ENCODE data around the gene EXOSC10.
"Not testable (repeated sequence)": the region's sequence is repeated elsewhere in the genome, so short reads cannot be mapped to it uniquely, and the experiment has no call there.

Gene EXOSC10

DNA sequence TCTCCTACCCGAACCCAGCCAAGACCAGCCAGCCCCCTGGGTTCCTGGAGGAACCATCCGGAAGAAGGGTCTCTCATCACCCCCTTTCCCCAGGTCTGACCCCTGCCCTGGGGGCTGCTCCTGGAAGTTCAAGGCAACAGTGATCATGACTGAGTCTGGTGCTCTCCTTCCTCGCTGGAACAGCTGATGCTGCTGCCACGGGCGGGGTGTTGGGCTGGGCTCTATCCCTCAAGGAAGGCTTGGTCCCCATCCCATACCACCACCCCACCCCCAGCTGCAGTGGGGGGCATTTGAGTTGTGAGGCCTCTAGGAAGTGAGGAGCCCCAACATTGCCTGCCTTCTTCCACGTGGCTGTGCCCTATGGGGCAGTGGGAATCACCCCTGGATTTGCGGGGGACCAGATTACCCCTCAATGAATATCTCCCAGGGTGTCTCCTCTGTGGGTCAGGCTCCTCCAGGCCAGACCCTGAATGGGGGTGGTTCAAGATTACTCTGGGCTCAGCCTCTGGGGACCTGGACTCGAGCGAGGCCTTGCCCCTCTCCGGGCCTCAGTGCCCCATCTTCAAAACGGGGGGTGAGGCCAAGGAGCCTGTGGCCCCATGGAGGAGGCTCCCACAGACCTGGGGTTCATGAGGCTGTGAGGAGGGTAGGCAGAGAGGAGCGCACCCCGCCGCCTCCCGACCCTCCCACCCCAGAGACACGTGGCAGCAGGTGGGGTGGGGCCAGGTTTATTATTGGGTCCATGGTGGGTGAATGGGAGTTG, 55.4 kb downstream of the EXOSC10 start:
- DNase-seq (ENCODE audit: low spot score) = no peak

DNA sequence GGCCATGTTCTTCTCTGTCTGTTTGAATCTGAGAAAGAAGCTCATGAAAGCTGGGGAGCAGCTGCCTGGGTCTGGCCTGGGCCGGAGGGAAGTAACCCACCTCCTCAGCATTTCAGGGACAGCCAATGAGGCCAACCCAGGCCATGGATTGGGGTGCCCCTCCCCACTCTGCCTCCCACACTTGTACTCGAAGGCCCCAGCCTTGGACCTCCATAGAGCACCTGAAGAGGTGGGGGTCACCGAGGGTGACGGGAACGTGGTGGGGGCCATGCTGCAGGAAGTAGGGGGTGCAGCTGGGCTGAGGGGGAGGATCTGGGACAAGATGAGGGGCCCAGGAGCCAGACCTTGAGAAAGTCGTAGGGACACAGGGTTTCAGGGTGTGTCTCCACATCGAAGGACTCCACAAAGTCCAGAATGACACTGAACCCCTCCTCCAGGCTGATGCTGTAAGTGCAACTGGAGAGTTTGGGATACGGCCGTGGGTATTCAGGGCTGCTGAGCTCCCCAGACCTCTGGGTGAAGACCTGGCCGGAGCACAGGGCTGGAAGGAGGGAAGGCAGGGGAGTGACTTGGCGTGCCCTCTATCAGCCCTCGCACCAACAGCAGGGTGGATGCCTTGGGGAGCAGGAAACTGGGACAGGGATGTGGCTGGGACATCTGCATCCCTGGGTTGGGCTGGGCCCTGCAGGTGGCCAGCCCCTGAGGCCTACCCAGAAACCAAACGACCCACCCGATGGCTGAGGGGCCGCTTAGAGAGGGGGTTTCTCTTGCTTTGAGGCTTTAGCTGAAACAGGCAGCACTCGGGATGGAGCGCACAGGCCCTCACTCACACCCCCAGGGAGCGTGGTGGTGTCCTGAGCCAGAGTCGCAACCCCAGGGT, 56.4 kb downstream of the EXOSC10 start:
- no peak for DNase-seq (ENCODE audit: low spot score)

DNA sequence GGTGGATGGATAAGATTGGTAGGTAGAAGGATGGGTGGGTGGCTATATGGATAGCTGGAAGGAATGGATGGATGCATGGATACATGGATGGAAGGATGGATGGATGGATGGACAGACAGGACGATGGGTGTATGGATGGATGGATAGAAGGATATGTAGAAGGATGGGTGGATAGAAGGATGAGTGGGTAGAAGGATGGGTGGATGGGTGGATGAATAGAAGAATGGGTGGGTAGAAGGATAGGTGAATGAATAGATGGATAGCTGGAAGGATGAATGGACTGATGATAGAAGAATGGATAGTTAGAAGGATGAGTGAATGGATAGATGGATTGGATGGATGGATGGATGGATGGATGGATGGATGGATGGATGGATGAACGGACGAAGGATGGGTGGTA, 57.6 kb downstream of the EXOSC10 start:
- no peak for DNase-seq (ENCODE audit: low spot score)

DNA sequence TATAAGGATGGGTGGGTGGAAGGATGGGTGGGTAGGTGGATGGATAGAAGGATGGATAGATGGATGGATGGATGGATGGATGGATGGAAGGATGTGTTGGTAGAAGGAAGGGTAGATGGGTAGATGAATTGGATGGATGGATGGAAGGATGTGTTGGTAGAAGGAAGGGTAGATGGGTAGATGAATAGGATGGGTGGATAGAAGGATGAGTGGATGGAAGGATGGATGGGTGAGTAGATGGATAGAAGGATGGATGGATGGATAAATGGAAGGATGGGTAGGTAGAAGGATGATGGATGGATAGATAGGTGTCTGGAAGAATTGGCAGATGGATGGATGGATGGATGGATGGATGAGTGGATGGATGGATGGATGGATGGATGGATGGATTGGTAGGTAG, 58.6 kb downstream of the EXOSC10 start:
- no peak for DNase-seq (ENCODE audit: low spot score)

DNA sequence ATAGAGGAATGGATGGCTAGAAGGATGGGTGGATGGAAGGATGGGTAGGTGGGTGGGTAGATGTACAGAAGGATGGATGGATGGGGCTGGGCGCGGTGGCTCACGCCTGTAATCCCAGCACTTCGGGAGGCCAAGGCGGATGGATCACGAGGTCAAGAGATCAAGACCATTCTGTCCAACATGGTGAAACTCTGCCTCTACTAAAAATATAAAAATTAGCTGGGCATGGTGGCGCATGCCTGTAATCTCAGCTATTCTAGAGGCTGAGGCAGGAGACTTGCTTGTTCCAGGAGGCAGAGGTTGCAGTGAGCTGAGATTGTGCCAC, 59.6 kb downstream of the EXOSC10 start:
- DNase-seq (ENCODE audit: low spot score) = not testable (repeated sequence)

DNA sequence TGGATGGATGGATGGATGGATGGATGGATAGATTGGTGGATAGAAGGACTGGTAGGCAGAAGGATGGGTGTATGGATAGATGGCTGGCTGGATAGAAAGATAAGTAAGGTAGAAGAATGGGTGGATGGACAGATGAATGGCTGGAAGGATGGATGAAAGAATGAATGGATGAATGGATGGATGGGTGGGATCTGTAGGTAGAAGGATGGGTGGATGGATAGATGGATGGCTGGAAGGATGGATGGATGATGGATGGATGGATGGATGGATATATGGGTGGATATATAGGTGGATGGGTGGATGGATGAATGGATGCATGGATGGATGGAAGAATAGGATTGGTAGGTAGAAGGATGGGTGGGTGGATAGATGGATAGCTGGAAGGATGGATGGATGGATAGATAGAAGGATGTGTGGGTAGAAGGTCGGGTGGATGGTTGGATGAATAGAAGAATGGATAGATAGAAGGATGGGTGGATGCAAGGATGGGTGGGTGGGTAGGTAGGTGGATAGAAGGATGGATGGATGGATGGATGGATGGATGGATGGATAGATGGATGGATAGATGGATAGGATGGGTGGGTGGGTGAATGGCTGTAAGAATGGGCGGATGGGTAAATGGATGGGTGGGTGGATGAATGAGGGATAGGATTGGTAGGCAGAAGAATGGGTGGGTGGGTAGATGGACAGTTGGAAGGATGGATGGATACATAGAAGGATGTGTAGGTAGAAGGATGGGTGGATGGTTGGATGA, 60.1 kb downstream of the EXOSC10 start:
- no peak for DNase-seq (ENCODE audit: low spot score)

DNA sequence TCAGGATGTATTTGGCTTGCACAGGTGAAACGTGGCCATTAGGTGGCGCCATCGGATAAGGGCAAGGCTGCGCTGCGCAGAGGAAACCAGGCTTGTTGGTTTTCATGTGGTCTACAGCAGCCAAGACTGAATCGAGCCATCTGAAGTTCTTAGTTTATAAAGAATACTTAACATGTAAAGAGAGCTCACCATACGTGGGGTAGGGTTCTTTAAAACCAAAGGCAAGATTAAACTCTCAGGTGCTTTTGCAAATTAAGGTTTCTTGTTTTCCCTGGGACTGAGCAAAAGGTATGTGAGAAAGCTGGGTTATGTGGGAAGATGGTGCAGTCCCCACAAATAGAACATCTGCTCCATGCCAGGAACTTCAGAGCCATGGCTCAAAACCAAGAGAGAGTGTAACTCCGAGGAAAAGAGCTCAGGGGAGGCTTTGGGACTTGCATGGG, 61.9 kb downstream of the EXOSC10 start:
- DNase-seq (ENCODE audit: low spot score) = peak; percentile 82

DNA sequence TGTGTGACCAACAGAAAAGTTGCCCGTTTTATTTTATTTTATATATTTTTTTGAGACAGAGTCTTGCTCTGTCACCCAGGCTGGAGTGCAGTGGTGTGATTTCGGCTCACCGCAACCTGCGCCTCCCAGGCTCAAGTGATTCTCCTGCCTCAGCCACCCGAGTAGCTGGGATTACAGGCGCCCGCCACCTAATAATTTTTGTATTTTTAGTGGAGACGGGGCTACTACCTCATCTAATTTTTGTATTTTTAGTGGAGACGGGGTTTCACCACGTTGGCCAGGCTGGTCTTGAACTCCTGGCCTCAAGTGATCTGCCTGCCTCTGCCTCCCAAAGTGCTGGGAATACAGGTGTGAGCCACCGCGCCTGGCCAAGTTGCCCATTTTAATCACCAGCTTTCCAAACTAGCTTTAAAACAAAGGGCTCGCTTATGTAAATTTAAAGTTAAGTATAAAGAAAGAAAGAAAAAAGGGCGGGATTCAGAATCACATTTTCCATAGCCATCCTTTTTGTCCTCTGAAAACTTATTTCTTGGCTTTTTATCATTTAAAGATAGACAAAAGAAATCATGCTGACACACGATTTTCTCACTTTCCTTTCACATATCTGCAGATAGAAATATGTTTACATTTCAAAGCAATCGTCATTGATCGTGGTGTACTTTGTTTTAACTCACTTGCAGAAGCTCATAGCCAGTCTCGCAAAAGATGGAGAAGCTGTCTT, 62.5 kb downstream of the EXOSC10 start:
- not testable (repeated sequence) for DNase-seq (ENCODE audit: low spot score)

DNA sequence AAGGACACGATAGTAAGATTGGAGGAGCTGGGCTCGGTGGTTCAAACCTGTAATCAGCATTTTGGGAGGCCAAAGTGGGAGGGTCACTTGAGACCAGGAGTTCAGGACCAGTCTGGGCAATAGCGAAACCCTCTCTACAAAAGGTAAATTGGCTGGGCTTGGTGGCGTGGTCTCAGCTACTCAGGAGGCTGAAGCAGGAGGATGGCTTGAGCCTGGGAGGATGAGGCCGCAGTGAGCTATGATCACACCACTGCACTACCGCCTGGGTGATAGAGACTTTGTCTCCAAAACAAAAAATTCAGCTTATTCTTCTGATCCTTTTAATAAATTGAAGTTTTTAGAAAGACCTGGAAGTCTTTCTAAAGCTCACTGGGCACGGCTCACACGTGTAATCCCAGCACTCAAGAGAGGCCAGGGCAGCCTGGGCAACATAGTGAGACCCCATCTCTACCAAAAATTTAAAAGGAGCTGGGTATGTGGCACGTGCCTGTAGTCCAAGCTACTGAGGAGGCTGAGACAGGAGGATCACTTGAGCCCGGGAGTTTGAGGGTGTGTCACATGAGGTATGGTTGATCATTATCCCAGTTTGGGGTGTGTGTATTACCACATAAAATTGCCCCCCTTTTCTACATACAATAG, 67.9 kb downstream of the EXOSC10 start:
- no peak for DNase-seq (ENCODE audit: low spot score)

DNA sequence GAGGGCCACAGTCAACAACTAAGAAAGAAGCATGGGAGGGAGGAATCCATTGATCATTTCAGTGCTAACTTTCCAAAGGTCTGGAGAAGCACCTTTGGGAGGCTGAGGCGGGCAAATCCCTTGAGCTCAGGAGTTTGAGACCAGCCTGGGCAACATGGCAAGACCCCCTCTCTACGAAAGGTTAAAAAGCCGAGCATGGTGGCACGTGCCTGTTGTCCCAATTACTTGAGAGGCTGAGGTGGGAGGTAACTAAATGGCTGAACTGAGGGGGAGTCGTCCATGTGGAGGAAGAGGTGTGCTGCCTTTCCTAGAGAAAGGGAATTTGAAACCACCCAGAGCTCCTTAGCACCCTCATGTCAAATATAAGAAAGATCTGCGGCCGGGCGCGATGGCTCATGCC, 68.8 kb downstream of the EXOSC10 start:
- DNase-seq (ENCODE audit: low spot score) = no peak

DNA sequence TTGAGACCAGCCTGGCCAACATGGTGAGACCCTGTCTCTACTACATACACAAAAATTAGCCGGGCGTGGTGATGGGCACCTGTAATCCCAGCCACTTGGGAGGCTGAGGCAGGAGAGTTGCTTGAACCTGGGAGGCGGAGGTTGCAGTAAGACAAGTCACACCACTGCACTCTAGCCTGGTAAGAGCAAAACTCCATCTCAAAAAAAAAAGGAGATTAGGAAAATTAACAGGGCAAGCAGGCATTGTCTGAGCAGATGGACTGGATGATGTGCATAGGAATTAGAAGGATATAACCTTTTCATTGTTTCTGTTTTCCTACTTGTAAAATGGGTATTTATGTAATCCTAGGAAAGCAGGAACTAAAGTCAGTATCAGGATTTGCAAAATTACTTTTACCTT, 71.7 kb downstream of the EXOSC10 start:
- DNase-seq (ENCODE audit: low spot score) = no peak

DNA sequence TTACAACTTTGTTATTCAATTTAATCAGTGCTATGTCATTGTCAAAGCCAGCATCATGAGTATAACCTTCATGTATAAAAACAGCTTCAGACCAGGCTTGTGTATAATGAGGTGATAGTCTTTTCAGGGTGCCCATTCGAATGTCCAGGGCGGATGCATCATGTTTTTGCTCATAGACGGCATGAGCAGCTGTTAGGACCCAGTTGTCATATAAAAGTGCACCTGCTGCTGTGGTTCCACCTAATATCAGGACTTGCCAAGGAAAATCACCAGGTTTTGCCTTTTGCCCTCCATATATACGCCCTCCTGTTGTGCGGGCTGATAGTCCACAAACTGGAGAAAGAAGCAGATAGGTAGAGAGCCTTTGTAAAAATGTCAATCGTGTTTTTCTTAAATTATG, 72.4 kb downstream of the EXOSC10 start:
- no peak for DNase-seq (ENCODE audit: low spot score)

DNA sequence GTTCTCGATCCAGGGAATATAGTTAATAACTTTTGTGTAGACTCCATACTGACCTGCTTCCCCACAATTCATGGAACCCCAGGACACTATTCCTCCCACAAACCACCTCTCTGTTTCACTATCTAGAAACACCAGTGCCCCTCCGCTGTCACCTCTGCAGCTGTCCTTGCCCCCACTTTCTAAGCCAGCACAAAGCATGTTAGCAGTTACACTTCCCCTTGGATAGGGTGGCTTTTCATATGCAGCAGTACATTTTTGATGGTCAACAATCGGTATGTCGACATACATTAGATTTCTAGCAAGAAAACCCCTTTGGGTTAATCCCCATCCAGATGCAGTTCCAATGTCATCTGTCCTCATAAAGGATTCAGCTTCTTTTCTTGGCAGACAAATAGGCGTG, 72.8 kb downstream of the EXOSC10 start:
- no peak for DNase-seq (ENCODE audit: low spot score)

DNA sequence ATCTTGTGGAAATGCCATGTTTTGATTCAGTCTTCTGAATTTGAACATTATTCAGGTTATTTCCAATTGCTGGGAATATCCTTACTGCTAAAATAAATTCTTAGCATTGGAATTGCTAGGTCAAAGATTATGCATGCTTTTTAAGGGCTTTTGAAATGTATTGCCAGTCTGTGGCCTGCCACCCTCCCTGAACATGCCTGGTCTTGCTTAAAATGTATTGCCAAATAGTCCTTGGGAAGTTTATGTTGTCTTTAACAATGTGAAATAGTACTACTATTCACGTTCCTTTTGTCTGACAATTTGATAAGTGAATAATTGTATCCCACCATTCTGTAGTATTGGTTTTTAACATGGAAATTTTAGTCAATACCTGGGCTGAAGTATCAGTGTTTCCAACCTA, 73.6 kb downstream of the EXOSC10 start:
- DNase-seq (ENCODE audit: low spot score) = no peak

DNA sequence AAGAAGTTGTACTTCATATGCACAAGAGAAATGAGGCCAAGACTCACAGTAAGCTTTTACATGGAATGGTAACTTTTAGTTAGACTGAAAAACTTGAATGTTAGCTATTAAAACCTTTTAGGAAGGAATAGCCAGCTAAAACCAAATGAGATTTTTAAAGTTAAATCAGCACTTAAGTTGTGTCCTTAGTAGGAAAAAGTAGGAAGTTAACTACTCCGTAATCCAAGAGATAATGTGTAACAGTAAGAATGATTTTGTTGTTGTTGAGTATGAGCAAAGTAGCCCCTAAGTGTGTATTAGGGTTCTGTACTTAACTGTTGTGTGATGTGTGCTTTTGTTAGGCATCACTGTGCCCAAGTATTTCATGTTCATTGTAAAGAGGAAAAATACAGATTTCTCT, 74.1 kb downstream of the EXOSC10 start:
- no peak for DNase-seq (ENCODE audit: low spot score)

DNA sequence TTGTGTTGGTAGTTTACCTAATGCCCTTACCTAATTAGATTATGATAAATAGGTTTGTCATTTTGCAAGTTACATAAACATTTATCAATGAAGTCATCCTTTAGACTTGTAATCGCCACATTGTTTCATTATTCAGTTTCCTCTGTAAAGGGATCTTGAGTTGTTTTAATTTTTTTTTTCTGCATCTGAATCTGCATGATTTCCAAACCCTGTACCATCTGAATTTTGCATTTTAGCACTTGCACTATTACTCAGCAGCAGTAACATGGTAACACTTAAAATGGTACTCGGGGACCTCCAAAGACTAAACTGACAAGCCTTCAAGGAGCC, 74.8 kb downstream of the EXOSC10 start:
- no peak for DNase-seq (ENCODE audit: low spot score)

DNA sequence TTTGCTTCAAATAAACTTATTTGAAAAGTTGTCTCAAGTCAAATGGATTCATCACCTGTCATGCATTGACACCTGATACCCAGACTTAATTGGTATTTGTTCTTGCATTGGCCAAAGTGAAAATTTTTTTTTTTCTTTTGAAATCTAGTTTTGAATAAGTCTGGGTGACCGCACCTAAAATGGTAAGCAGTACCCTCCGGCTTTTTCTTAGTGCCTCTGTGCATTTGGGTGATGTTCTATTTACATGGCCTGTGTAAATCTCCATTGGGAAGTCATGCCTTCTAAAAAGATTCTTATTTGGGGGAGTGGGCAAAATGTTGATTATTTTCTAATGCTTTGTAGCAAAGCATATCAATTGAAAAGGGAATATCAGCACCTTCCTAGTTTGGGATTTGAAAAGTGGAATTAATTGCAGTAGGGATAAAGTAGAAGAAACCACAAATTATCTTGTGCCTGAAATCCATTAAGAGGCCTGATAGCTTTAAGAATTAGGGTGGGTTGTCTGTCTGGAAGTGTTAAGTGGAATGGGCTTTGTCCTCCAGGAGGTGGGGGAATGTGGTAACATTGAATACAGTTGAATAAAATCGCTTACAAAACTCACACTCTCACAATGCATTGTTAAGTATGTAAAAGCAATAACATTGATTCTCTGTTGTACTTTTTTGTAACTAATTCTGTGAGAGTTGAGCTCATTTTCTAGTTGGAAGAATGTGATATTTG, 75.4 kb downstream of the EXOSC10 start:
- DNase-seq (ENCODE audit: low spot score) = no peak

DNA sequence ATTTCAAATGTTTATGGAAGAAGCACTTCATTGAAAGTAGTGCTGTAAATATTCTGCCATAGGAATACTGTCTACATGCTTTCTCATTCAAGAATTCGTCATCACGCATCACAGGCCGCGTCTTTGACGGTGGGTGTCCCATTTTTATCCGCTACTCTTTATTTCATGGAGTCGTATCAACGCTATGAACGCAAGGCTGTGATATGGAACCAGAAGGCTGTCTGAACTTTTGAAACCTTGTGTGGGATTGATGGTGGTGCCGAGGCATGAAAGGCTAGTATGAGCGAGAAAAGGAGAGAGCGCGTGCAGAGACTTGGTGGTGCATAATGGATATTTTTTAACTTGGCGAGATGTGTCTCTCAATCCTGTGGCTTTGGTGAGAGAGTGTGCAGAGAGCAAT, 76.5 kb downstream of the EXOSC10 start:
- DNase-seq (ENCODE audit: low spot score) = no peak

DNA sequence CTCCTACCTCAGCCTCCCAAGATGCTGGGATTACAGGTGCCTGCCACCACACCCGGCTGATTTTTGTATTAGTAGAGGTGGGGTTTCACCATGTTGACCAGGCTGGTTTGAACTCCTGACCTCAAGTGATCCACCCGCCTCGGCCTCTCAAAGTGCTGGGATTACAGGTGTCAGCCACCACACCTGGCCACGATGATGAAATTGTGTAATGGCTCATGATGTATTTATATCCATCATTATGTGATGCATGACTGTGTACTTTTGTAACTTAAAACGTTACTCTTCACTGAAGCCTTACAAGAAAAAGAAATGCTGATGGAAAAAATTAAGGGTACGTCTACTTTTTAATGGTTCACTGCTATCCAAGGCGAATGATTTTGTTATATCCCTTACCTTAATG, 79.7 kb downstream of the EXOSC10 start:
- DNase-seq (ENCODE audit: low spot score) = no peak

DNA sequence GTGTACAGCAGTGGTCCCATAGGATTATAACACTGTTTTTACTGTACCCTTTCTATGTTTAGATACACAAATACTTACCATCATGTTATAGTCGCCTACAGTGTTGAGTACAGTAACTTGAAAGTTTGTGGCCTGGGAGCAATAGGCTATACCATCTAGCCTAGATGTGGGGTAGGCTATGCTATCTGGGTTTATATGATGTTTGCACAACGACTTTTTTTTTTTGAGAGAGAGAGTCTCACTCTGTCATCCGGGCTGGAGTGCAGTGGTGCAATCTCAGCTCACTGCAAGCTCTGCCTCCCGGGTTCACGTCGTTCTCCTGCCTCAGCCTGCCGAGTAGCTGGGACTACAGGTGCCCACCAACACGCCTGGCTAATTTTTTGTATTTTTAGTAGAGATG, 80.3 kb downstream of the EXOSC10 start:
- not testable (repeated sequence) for DNase-seq (ENCODE audit: low spot score)

All from hematopoietic multipotent progenitor cell treated with erythropoietin and hydrocortisone succinate and interleukin-3 and kit ligand, for 15 days (in vitro differentiated cells).